ENCODE measurements around the gene DRAXIN.

Gene DRAXIN

GRCh38 chr1:11657654-11658053 lies 33.9 kb upstream of the DRAXIN start:
- DNase-seq = no peak

GRCh38 chr1:11658542-11658941 lies 33.0 kb upstream of the DRAXIN start:
- no peak for DNase-seq

GRCh38 chr1:11659748-11660147 lies 31.8 kb upstream of the DRAXIN start:
- DNase-seq = no peak

- DNase-seq = no peak
These were observed 30.4 kb upstream of the DRAXIN start for GRCh38 chr1:11661103-11661502.

- peak; percentile 17 to 20 for DNase-seq
These were observed 27.0 kb upstream of the DRAXIN start for GRCh38 chr1:11664336-11665065.

- DNase-seq = no peak
These were observed 23.0 kb upstream of the DRAXIN start for GRCh38 chr1:11668516-11668915.

- no peak for DNase-seq
These were observed 20.8 kb upstream of the DRAXIN start for GRCh38 chr1:11670747-11671146.

GRCh38 chr1:11671205-11671543 lies 20.3 kb upstream of the DRAXIN start:
- DNase-seq = no peak

- no peak for DNase-seq
These were observed 19.8 kb upstream of the DRAXIN start for GRCh38 chr1:11671544-11672286.

- DNase-seq = no peak
These were observed 18.3 kb upstream of the DRAXIN start for GRCh38 chr1:11673089-11673769.

GRCh38 chr1:11674488-11674887 lies 17.0 kb upstream of the DRAXIN start:
- DNase-seq = no peak

- no peak for DNase-seq
These were observed 16.2 kb upstream of the DRAXIN start for GRCh38 chr1:11675325-11675724.

- DNase-seq = no peak
These were observed 15.0 kb upstream of the DRAXIN start for GRCh38 chr1:11676386-11677103.

GRCh38 chr1:11678442-11678841 lies 13.1 kb upstream of the DRAXIN start:
- no peak for DNase-seq

- no peak for DNase-seq
These were observed 11.0 kb upstream of the DRAXIN start for GRCh38 chr1:11680270-11681070.

- peak; percentile 79 to 80 for DNase-seq
These were observed 10.3 kb upstream of the DRAXIN start, which contains the start of gene MAD2L2 for GRCh38 chr1:11681071-11681771. MAD2L2 (minus strand) TSS chr1:11681148; CDS start chr1:11680601, 547 bp downstream.

- no peak for DNase-seq
These were observed 9.2 kb upstream of the DRAXIN start for GRCh38 chr1:11682287-11682771.

- no peak for DNase-seq
These were observed 8.7 kb upstream of the DRAXIN start for GRCh38 chr1:11682799-11683198.

GRCh38 chr1:11684070-11684469 lies 7.4 kb upstream of the DRAXIN start:
- DNase-seq = no peak

- DNase-seq = no peak
These were observed 6.2 kb upstream of the DRAXIN start for GRCh38 chr1:11685210-11685752.

GRCh38 chr1:11688506-11688905 lies 3.0 kb upstream of the DRAXIN start:
- no peak for DNase-seq

Measured in hippocampal formation (tissue), 2 donors.